NCI-H1105 (cell line): ENCODE results near the gene RELB.
A peak's percentile ranks its signal among the peaks of the same experiment; 100 is the strongest.

Experiments
- DNase-seq: peaks from one replicate; lab custom pipeline; 2025; lab: John Stamatoyannopoulos, UW

The RELB gene

GRCh38 chr19:45059258-45059965 lies 58.1 kb downstream of the RELB start:
- peak; percentile 26 for DNase-seq

DNA sequence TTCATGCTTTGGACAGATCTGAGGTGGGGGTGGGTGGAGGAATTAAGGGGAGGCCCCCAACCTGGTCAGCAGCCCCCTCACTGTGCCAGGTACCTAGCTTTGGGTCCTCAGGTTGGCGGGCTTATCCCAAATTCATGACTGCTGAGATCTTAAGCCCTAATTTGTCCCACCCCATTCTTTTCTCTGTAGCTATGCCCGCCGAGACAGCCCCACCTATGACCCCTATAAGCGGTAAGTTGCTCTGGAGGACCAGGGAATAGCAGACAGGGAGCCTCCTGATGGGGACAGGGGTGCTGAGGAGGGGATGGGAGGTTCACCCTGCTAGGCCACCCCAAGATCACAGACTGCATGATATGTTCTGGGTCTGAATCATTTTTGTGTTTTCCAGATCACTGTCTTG lies 60.7 kb downstream of the RELB start:
- no peak for DNase-seq

DNA sequence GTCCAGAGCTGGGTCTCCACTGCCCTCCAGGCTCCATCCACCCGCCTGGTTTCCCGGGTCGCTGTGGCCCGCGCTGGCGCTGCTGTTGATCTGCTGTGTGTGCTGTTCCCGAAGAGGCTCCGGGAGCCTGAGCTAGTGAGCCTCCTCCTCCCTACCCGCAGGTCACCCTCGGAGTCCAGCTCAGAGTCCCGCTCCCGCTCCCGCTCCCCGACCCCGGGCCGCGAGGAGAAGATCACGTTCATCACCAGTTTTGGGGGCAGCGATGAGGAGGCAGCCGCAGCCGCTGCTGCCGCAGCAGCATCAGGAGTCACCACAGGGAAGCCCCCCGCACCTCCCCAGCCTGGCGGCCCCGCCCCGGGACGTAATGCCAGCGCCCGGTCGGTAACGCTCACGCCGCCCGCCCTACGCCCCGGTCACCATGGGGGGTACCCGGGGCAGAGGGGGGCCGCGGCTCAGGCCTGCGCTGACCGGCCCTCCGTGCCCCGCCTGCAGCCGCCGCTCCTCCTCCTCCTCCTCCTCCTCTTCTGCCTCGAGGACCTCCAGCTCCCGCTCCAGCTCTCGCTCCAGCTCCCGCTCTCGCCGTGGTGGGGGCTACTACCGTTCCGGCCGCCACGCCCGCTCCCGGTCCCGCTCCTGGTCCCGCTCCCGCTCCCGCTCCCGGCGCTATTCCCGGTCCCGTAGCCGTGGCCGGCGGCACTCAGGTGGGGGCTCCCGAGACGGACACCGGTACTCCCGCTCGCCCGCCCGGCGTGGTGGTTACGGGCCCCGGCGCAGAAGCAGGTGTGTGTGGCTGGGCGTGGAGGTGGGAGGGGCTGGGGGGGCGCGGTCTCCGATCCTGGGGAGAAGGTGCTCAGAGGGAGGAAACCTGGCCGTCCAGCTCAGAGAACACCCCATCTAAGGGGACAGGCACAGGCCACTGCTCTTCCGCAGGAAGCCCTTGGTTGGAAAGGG lies 62.9 kb downstream of the RELB start:
- no peak for DNase-seq

GRCh38 chr19:45066921-45067661 lies 65.8 kb downstream of the RELB start:
- DNase-seq, result no peak

DNA sequence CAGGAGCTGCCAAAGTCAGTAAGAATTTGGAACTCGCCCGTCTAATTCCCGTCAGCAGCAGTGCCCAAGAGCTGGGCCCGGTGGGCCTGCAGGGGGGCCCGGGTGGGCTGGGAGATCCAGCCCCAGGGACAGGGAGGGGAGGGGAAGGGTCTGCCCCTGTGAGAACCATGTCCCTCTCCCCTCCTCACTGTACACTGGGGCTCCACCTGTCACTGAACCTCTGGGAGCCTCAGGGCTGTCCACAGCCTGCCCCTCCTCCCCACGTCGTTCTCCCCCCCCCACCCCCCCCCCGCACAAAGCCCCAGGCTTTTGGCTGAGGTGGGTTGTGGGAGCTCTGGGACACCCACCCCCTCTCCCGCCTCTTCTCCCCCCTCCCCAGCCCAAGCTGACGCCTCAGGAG lies 66.8 kb downstream of the RELB start:
- no peak for DNase-seq

DNA sequence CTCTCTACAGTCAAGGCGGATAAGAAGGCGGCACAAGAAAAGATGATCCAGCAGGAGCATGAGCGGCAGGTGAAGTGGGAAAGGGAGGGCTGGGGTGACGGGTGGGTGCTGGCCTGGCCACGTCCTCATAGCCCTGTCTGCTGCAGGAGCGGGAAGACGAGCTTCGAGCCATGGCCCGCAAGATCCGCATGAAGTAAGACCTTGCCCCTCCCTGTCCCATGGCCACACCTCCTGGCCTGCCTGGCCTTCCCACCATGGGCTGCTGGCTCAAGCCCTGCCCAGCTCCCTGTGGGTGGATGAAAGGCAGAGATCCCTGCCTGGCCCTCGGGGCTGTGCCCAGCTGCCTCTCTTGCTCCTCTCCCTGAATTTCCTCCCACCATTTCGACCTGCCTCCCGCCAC lies 67.8 kb downstream of the RELB start:
- no peak for DNase-seq

GRCh38 chr19:45070214-45070613 lies 69.0 kb downstream of the RELB start:
- no peak for DNase-seq

- no peak for DNase-seq
Measured at GRCh38 chr19:45070861-45071544, 69.7 kb downstream of the RELB start.

GRCh38 chr19:45071545-45071938 lies 70.3 kb downstream of the RELB start:
- no peak for DNase-seq

- DNase-seq, result no peak
Measured at GRCh38 chr19:45071969-45072790, 70.9 kb downstream of the RELB start.

DNA sequence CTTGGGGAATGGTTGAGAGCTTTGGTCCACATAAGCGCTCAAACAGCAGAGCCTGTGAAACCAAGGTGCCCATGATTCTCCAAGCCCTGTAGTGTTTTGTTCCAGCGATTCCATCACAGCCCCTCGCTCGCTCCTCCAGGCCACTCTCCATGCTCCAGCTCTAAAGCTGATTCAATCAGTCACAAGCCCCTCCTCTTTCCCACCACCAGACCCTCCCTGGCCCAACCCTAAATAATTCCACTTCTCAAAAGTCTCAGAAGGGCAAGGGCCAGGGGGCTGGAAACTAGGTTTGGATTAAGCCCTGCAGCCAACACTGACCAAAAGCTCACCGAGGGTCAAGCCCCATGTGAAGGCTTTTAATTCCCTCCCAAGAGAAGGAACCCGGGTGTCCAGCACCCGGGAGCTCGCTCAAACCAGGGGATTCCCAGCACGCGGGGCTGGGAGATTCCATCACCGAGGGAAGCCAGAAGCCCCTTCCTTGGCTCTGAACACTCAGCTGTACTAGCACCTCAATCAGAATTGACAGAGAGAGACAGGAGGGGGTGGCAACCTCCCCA lies 73.6 kb downstream of the RELB start:
- DNase-seq, result no peak

DNA sequence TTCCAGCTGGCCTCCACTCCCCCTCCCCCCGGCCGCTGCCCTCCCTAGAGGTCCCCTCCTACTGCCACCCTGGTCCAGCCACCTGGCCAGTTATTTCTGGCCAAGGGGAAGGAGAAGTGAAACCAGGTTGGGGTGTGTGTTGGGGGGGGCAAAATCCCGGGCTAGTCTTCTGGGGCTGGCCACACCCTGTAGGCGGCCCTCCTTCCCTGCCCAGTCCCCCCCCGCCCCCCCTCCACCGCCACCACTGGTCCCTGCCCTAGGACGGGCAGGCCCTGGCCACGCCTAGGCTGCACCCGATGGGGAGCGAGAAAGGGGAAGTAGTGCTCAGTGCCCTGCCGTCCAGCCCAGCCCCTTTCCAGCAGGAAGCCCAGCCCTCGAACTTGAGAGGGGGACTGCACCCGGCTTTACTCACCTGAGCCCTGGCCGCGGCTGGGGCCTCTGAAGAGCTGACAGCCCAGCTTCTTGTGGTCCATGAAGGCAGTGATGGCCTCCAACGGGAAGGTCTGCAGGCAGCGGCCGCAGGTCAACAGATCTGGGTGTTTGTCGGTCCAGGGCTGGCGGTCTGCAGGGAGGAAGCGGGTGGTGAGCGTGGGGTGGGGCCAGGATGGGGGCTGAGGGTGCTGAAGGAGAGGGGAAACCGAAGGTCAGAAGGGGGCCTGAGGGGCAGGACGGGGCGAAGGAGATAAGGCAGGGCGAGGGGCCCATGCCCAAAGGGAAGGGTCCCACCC lies 74.2 kb downstream of the RELB start:
- DNase-seq, result peak; percentile 39

DNA sequence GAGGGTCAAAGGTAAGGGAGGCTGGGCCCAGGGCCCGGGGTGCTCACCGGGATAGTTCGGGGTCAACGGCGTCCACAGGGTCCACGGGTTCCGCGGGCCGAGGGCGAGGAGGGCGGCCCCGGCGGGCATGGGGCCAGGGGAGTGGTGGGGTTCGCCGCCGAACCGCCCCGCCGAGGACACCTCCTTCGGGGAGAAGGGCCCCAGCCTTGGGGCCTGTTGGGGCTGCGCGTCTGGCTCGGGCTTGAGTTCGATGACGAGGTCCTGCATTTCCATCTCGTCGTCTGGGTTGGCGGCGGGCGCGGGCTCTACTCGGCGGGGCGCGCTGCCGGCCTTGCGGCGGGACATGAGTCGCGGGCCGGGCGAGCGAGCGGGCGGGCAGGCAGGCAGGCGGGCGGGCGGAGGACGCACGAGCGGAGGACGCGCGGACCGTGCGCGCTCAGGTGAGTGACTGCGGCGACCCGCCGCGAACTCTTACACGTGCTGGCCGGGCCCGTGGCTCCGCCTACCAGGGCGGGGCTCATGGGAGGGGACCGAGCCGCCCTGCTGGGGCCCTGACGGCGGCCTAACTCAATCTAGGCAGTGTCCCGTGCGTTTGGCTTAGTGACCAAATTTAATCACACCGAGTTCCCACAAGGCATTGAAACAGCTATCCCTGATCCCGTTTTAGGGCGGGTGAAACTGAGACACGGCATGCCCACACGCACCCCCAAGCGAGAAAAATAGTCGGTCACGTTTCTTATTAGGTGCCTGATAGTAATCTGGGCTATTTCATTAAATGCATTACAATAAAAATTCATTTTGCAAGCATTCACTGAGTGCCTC lies 75.0 kb downstream of the RELB start, which contains the start of gene ZNF296:
Gene ZNF296, minus strand, starts transcription at position 450 of the 822 bp plus-strand sequence. Its CDS starts 105 bp downstream, at position 345.
- DNase-seq, result peak; percentile 69

DNA sequence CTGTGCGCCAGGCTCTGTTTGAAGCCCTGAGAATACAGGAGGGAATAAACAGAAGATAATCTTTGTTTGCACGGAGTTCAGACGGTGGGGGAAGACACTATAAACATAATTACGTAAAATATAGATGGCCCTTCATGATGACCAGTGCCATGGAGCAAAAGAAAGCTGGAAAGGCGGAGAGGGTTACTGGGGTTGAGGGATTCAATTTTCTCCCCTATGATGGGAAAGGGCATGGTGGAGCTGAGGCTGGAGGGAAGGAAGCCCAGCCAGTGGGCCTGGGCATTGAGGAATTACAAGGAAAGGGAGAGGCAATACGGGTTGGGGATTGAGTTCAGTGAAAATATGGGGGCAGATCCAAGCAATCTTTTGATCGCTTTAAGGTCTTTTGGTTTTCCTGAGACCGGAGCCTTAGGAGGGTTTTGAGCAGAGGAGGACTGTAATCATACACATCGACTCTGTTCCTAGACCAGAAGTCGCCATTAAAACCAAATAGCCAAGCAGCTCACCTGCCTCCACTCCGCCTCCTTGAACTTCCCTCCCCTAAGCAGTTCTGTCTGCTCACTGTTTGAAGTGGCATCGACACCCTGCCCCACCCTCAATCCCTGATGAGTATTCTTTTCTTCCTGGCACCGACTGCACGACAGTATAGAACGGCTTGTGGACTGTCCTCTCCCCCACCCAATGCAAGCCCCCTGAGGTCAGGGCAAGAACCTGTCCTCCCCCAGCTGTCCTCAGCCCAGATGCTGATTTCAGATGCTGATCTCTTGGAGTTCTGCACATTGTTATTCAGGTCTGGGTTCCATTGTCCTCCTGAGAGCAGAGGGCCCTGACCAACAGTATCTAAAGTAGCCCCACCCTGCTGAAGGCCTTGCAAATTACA lies 75.8 kb downstream of the RELB start:
- no peak for DNase-seq

GRCh38 chr19:45078390-45079062 lies 77.3 kb downstream of the RELB start:
- no peak for DNase-seq

DNA sequence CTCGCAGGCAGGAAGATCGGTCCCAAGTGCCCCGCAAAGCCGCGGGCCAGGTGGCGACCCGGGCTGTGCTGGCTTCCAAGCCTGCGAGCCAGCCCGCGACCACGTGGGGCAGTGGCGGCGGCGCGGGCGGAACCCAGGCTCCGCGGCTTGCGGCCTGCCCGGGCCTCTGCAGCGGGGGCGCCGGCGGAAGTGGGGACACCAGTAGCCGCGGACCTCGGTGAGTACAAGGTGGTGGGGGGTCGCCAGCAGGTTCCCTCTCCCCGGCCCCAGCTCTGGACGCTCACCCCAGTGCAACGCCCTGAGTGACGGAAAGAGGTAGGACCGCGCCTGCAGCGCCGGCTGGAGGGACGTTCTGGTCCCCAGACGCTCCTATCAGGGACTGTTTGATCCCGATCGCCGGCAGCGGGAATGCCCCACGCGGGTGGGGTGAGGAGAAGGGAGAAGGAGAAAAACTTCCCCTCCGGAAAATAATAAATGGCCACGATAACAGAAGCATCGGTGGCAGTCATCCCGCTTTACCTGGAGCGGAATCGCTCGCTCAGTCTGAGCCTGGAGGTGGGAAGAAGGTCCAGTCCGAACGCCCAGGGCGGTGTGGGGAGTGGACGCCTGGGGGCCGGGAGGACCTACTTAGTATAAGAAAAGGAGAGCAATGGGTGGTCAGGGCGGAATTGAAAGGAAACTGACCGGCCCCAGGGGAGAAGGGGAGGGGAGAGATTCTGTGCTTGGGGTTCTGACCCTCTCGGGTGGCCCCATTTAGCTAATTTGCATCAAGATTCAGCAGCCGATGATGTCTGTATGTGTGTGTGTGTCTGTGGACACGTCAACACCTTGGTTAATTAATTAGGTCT lies 78.0 kb downstream of the RELB start, which contains the start of gene GEMIN7:
Gene GEMIN7, plus strand, starts transcription at position 198 of the 848 bp plus-strand sequence. CDS start 10,855 bp downstream, outside the sequence.
- peak; percentile 70 for DNase-seq
